NOMO-1 (cell line): Measurements from ENCODE around the gene TBC1D28.
"Not testable (repeated sequence)": the region's sequence is repeated elsewhere in the genome, so short reads cannot be mapped to it uniquely, and the experiment has no call there.

ENCODE experiments used
- DNase-seq, 2 experiments: peaks; one replicate each; lab custom pipeline; 2025; ENCODE audit not compliant: unreplicated experiment in 2 of 2; lab: John Stamatoyannopoulos, UW

Gene TBC1D28

DNA sequence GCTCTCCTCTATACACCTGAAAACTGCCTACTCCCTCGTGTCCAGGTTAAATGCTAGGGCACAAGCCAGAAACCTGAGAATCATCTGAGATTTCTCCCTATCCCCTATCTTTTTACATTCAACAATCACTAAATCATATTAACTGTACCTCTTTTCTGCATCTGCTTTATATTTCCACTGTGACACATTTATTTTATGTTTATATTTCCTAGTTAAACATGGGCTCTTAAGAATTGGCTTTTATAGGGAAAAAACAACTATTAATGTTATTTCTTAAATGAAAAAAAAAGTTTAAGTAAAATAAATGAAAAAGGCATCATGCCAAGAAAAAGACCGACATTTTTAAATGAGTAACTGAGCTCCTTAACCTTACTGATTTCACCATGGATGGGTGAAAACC is 26.6 kb downstream of the TBC1D28 start:
- not testable (repeated sequence) for DNase-seq

DNA sequence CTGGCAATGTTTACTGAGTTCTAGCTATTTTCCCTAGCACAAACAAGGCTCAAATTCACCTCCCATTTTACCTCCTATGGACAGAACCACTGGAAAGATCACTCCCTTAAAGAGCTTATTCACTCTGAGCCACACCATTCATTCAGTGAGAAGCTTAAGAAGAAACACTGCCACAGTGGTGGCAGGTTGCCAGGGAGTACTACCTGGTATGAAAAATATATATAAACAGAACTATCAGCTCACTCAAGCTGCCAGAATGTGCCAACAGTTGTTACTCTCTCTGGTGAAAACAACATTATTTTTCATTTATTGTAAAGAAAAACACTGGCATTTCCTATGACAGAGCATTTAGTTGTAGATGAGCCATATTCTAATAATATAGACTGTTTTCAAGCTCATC is 31.2 kb downstream of the TBC1D28 start:
- not testable (repeated sequence) for DNase-seq

DNA sequence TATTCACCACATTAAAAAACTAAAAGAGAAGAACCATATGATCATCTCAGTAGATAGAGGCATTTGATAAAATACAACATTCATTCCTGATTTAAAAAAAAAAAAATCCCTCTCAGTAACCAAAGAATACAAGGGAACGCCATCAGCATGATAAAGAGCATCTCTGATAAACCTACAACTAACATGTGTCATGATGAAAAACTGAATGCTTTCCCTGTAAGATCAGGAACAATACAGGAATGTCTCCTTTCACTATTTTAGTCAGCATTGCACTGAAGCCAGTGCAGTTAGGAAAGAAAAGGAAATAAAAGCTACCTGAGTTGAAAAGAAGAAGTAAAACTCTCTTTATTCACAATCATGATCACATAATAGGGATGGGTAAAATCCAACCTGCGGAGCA is 51.1 kb downstream of the TBC1D28 start:
- DNase-seq: not testable (repeated sequence)
